NCI-H2081 (cell line): ENCODE measurements around the gene OR56A4.

Experiments used
- DNase-seq, 2 experiments: peaks; one replicate each; lab custom pipeline; 2025; lab: John Stamatoyannopoulos, UW

OR56A4 gene, protein sequence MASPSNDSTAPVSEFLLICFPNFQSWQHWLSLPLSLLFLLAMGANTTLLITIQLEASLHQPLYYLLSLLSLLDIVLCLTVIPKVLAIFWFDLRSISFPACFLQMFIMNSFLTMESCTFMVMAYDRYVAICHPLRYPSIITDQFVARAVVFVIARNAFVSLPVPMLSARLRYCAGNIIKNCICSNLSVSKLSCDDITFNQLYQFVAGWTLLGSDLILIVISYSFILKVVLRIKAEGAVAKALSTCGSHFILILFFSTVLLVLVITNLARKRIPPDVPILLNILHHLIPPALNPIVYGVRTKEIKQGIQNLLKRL

DNA sequence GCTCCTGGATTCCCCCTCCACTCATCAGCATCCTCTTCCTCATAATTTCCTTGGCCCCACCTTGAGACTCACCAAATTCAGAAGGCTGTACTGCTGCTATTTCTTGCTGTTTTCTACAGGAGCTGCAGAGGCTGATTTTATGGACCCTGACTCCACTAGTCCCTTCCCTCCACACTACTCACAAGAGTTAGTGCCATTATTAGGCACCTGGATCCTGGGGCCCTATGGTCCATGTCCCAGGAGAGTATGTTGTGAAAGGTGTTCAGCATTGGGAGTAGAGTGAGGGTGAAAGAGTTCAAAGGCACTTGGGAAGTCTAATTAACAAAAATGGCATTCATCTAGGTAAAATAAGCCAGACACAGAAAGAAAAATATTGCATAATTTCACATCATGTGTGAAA is at the start of gene OR56A4:
Gene OR56A4 (minus strand): TSS at position 101 of the 400 bp plus-strand sequence. CDS start 3,954 bp downstream, outside the sequence.
- no peak for DNase-seq

DNA sequence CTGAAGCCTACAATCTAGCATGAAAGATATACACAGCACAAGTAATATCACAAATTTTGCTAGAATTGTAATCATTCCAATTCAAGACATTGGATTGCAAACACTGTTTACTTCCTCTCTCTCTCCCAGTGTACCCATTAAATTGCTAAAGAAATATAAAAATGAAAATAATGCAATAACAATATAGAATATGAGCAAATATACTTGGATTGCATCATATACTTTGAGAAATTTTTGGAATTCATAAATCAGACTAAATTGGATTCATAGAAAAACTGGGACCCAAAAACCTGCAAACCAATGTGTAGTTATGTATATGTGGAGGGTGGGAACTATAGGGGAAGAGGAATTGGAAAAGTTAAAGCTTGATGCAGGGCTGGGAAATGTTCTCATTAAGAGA is 48.8 kb upstream of the OR56A4 start:
- DNase-seq = no peak

DNA sequence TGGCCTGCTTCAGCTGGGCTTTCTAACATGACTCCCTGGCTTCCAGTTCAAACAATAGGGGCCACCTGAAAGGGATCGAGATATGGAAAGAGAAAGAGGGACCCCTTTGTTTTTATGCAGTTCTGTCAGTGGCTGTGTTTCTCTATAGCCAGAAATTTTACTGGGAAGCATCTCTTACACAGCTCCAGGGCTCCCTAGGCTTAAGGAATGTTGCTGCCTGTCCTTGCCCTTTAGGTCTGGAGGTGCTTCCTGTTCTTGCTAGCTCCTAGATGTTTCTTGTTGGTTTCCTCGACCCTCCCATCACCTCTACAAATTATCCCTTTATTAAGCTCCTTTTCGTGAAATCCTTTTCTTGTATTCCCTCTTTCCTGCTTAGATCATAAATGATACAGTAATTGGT is 45.6 kb upstream of the OR56A4 start:
- no peak for DNase-seq

DNA sequence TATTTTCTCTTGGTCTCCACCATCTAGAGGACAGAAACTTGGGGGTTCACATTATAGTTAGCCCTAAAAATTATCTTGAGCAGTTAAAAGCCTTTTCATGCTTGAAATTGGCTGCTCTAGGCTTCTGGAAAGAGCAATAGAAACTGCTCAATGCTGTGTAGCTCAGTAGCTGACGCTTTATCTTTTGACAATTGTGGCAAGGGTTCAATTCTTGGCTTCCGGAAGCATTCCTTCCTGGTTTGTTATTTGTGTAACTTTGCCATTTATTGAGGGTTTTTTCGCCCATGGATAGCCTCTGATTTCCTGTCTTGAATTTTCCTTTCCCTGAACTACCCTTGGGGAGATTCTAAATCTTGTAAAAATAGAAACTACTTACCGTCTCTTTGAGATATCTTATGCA is 34.1 kb upstream of the OR56A4 start:
- DNase-seq = no peak

DNA sequence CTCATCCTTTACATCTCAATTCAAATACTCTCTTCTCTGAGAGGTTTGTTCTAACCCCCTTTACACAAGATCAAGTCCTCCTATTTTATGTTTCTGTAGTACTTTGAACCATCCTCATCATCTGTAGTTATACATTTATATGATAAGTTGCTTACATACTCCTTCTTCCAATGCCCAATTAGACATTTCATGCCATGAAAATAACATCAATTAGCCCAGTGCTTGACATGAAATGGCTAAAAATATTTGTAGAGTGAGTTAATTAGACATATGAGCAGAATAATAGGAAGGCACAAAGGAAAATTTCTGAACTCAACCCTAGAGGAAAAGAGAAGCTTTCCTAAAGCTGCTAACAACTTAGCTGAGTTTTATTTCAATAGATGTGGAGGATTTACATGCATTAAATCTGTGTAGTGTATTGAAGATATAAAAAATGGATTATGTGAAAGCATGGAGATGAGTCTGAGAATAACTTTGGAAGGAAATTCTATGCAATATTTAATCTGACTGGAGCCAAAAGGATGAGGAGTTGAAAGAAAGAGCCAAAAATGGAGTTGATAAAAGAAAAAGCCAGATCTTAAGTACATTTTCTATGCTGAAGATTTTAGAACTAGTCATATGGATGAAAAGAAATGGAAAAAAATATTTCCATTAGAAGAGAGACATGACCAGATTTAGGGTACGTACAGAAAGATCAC is 24.1 kb upstream of the OR56A4 start, which contains the start of gene OR56A1:
Gene OR56A1 (minus strand): TSS at position 51 of the 698 bp plus-strand sequence. CDS start 3,066 bp downstream, outside the sequence.
- DNase-seq = no peak

DNA sequence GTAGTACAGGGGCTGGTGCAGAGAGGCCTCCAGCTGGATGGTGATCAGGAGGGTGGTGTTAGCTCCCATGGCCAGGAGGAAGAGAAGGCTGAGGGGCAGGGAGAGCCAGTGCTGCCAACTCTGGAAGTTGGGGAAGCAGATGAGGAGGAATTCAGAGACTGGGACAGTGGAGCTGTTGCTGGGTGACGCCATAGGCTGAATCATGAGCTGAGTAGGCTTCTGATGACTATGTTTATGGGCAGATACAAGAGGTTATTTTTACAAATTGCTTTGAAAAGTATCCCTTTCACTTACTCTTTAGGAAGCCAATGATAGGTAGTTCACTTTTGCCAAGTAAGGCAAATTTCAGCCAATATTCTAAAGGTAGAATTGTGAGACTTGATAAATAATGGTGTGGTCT is 20.8 kb upstream of the OR56A4 start:
- no peak for DNase-seq

DNA sequence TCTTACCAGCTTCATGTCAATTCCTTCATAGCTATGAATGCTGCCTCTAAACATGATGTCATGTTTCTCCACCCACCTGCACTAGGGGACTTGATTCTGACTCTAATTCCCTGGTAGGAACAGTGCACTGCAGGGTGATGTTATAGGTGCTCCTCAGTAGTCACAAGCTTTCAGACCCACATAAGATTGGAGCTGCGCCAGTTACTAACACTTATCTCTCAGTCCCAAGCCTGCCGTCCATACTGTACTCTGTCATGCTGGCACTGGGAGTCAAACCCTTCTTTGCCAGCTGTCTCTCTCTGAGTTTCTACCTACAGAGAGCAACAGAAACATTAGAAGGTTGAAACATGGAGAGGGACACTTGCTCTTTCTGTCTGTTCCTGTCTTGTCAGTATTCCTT is 18.3 kb upstream of the OR56A4 start:
- DNase-seq = no peak

DNA sequence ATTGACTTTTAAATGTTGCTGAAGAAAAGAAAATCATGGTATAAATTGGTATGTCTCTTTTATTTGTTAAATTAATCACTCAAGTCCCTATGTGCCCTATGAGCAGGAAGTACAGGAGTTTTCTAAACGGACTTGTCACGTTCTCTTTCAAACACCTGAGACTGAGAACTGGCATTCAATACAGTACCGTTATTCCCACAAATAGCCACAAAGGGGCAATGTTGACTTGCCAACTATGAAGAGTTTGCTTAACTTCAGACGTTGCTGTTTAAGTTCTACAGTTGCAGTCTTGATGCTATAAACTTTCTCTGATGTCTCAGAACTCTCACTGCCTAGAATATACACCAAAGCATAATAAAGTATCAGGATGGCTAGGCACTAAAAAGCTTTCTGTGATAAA is 16.2 kb upstream of the OR56A4 start:
- DNase-seq = peak; percentile 11 to 25

DNA sequence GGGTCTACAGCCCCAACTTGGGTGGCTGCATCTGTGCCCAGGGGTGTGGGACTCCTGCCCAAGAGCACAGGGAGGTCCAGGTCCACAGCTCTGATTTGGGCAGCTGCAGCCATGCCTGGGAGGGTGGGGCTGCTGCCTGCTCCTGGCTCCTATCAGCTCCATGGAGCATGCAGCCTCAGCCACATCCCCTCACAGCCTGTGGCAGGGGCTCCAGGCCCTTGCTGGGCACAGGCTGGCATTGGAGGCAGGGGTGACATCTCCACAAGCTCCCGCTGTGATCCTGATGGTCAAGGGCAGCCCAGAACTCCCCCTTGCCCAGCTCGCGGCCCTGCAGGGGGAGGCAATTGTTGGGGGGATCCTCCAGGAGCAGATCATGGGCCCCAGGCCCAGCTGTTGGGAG is 6.3 kb upstream of the OR56A4 start:
- DNase-seq = no peak

DNA sequence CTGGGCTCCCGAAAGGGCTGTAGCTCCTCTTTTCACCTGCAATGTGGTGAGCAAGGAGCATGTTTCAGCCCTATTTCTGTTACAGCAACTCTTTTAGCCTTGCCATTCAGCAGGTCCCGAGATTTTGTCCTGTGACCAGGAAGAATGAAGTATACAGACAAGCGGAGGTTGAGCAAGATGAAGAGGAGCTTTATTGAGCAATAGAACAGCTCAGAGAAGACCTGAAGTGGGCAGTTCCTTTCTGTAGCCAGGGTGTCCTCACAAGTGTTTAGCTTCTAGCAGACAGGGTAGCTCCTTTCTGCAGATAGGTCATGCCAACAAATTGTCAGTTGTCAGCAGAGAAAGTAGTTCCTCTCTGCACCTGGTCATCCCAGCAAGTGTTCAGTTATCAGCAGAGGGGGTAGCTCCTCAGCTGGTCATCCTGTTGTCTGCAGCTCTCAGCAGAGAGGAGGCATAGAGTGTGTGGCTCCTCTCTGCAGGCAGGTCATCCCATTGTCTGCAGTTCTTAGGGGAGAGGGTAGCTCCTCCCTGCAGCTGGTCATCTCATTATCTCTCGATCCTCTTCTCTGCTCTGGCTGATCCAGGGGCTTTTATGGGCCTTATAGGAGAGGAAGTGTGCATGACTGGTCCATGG is 5.4 kb upstream of the OR56A4 start:
- DNase-seq = no peak

DNA sequence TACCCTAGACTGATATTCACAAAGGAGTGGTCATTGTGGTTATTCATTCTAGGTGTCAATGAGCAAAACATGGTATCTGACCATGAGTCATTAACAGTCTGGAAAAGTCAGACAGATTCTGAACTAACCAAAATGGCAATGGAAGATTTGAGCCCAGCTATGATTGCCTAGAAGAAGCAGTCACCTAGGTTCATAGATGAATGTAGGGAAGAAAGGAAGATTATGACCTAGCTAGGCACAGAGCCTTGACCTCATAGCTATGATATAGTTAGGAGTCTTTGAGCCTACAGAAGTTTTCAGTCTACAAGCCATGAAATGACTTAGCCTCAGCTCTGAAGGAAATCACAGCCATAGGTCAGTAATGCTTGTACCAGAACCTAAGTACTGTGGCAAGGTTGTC is 351 bp downstream of the OR56A4 start:
- no peak for DNase-seq

DNA sequence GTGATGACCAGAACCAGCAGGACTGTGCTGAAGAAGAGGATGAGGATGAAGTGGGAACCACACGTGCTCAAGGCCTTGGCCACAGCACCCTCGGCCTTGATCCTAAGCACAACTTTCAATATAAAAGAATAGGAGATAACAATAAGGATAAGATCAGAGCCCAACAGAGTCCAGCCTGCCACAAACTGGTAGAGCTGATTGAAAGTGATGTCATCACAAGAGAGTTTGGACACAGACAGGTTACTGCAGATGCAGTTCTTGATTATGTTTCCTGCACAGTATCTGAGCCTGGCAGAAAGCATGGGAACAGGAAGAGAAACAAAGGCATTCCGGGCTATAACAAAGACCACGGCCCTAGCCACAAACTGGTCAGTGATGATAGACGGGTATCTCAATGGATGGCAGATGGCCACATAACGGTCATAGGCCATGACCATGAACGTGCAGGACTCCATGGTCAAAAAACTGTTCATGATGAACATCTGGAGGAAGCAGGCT is 4.5 kb downstream of the OR56A4 start:
- DNase-seq = no peak

DNA sequence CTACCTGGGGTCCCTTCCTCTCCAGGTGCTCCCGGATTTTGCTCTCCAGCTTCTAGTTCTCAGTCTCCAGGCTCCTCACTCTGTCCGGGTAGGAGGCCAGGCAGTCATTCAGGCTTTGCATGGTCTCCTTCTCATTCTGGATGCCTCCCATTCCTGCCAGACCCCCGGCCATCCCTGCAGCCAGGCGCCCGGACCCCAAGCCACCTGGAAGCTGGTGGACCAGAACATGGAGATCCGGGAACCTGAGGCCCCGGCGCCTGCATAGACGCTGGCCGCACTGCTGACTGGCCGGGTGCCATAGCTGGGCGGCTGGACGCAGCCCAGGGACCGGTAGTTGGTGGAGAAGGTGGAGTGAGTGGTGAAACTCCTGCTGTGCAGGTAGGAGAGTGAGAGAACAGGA is 12.0 kb downstream of the OR56A4 start:
- DNase-seq = no peak

DNA sequence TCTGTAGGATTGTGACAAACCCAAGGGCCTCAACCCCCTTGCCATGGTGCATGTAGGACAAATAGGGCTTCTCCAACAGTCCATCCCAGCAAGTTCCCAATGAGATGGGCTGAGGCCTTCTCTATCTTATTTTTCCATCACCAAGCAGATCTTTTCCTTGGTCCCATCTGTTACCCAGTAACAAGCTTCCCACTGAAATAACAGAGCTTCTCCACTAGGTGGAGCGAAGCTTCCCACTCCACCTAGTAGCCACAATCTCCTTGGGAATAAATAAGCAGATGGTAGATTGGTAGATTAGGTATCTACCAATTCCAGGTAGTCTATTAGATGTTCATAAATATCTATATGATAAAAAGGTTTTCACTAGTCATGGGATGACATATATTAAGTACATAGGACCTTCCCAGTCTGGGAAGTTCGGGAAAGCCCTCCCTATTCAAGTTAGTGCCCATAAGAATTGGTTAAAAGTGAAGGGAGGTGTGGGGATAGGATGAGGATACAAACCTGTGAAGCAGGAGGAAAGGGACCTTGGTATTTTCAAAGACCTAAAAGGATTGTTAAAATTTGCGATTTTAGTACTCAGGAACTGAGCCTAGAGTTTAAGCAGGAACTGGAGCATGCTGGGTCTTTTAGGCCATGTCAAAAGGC is 14.0 kb downstream of the OR56A4 start:
- DNase-seq = peak; percentile 7 to 12

DNA sequence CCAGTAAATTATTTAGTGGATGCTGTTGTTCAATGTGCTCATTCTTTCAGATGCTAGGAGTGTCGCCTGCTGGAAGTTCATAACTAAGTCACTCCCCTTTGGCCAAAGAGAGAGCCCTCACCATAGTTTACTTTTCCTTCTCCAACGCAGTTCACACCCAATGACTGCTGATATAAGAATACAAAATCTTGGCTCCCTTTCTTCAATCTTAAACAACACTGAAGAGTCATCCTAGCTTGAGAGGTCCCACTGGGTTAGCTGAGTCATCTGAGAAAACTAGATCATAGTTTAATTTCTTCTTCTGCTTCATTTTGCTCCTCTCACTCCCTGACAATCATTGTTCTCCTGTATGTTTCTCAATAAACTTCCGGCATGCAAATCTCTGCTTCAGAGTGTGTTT is 14.6 kb downstream of the OR56A4 start:
- no peak for DNase-seq

DNA sequence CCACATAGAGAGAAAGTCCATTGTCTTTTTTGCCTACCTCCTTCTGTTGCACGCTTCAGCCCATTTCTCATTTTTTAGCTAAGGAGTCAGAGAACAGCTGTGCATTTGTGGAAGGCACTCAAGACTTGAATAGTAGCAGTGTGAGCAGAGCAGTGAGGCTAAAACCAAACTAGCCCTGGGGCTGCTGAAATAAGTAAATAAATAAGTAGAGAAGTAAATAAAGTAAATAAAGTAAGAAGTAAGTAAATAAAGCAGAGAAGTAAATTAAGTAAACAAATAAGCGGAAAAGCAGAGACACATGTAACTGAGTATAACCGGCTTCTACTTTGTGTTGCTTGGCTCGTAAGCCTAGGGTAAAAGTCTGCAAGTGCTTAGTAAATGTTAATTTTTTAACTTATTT is 17.5 kb downstream of the OR56A4 start:
- no peak for DNase-seq

DNA sequence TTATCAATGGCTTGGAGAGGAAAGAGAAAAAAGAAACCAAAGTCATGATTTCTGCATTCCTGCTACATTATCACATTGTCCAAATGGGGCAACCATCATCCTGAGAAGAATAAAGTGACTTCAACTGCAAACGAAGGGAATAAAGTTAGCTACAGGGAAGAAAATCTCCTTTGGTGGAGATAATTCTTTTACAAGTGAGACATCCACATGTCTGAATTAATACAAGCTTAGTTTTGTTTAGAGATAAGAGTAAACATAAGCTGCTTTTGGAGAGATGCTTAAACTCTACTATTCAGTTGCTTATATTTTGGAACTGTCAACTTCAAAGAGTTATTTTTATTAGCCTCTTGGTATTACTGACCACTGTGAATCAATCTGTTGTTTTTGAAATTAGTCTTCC is 19.9 kb downstream of the OR56A4 start, which contains the start of gene OR52L1:
Gene OR52L1 (minus strand): TSS at position 101 of the 400 bp plus-strand sequence. CDS start 55 bp downstream, at position 46.
- DNase-seq = no peak

DNA sequence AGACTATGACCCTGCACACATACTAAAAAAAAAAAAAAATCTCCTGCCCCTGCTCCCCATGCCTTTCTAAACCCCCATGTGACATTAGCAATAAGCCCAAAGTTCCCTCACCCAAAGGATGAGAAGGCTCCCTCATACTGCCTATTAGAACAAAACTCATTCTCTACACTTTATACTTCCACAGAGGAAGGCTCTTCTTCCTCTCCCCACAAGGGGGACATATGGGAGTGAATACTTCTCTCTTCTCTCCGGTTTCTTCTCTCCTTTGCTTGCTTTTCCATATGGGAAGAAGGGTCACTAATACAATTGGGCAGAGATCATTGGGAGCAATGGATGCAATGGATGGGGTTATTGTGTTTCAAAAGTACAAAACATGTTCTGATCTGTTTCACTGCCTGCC is 23.3 kb downstream of the OR56A4 start:
- DNase-seq = no peak

DNA sequence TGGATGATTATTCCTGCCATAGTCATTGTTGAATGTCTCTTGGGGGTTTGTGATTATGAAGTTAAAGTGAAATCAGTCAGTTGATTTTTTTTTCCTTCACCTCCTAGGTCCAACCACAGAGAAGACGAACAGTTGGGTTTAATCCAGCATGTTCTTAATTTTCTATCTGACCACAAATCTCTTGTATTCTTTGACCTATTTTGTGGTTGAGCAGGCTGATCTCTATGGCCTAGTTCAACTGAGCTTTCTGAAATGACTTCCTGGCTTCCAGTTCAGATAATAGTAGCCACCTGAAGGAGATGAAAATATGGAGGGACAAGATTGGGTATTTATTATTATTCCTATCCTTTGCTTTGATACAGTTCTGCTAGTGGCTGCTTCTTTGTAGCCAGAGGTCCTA is 33.2 kb downstream of the OR56A4 start:
- no peak for DNase-seq

DNA sequence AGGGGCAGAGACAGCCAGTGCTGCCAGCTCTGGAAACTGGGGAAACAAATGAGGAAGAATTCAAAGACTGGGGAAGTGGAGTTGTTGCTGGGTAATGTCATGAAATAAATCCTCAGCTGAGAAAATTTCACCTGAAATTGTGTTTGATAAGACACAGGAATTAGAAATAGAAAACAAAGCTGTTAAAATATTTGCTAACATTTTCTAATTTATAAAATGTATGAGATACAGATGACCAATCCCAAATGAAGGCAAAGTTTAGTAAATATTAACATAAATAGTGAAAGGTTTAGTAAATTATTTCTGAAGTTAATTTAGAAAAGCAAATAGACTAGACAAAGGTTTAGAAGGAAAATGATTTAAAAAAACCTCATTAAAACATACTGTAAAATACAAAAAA is 38.4 kb downstream of the OR56A4 start, which contains the start of gene OR56A5:
Gene OR56A5 (minus strand): TSS at position 101 of the 400 bp plus-strand sequence. CDS start 0 bp downstream, at position 101.
- DNase-seq = no peak

DNA sequence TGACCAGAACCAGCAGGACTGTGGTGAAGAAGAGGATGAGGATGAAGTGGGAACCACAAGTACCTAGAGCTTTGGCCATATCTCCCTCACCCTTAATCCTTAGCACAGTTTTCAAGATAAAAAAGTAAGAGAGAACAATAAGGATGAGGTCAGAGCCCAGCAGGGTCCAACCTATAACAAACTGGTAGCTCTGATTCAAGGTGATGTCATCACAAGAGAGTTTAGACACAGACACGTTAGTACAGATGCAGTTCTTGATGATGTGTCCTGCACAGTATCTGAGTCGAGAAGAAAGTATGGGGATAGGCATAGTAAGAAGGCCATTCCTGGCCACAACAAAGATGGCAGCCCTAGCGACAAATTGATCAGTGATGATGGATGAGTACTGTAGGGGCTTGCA is 39.0 kb downstream of the OR56A4 start:
- DNase-seq = no peak

DNA sequence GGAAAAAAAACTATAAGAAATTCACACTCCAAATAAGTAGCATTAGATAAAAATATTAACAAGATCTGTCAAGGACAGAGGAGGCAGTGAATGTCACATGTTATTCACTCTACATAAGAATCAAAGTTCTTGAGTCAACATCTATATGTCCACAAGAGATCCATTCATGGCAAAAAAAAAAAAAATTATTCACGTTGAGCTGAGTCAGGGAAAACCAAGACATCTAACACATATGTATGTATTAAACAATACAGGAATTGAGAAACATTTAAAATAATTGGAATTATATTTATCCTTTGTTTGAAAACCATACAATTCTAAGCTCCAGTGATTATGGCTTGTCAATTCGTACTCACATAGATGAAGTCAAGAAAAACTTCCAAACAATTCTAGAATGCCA is 39.8 kb downstream of the OR56A4 start:
- DNase-seq = no peak
